ENCODE measurements around the gene ZBTB16. TPM values are rescaled to one million over a fixed set of nuclear protein-coding genes. Genes with fewer than 3 reads are reported as not detected.
A peak's percentile ranks its signal among the peaks of the same experiment; 100 is the strongest.

Gene ZBTB16
- total RNA-seq, 1 donor from 2014 or later = 21.9 TPM

DNA sequence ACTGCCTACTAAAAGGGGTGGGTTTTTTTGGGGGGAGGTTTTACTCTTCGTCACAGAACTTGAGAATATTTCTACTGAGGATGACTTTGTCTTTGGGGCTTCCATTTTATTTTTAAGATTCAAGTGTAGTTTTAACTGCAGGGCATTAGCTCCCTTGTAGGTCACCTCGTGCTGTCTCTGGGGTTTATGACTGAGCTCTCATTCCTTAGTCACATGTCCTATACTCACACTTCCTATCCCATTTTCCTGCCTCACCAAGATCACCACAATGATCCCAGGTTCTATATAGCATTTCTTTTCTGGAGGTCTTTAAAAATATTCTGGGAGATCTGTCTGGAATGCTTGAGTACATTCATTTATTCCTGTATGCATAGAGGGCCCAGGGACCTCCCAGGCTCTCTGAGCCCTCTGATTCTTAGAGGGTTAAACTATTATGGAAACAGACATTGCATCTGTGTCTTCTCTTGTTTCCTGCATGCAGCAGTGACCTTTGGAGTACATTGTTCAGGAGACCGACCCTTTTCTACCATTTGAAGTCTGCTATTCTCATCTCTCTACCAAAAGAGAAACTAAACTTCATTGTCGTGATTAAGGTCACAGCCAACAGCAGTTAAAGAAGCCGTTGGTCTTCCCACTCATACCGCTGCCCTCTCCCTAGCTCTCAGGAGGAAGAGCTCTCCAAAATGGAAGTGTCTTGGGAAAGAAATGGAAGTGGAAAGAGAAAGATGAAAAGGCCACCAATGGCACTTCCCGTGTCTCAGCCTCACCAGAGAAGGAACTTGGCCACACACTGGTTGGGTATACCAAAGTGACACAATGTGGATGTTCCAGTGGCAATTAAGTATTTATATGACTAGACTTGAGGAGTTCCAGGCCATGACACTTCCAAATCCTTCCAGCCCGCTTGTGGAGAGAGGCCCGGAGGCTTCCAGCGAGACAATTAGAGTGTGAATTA is 77.5 kb downstream of the ZBTB16 start:
- no peak for DNase-seq (ENCODE audit: low spot score)
- H3K9me3 Mint-ChIP-seq (ENCODE audit: low read depth) = no peaks in the 10 kb centered on the region
- H3K4me3 Mint-ChIP-seq (ENCODE audit: unreplicated experiment) = no peak overlapping the region
- TF ChIP-seq, protein P1, sequence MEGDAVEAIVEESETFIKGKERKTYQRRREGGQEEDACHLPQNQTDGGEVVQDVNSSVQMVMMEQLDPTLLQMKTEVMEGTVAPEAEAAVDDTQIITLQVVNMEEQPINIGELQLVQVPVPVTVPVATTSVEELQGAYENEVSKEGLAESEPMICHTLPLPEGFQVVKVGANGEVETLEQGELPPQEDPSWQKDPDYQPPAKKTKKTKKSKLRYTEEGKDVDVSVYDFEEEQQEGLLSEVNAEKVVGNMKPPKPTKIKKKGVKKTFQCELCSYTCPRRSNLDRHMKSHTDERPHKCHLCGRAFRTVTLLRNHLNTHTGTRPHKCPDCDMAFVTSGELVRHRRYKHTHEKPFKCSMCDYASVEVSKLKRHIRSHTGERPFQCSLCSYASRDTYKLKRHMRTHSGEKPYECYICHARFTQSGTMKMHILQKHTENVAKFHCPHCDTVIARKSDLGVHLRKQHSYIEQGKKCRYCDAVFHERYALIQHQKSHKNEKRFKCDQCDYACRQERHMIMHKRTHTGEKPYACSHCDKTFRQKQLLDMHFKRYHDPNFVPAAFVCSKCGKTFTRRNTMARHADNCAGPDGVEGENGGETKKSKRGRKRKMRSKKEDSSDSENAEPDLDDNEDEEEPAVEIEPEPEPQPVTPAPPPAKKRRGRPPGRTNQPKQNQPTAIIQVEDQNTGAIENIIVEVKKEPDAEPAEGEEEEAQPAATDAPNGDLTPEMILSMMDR (IDR thresholded peaks at IDR 0.05) = no peak
- H3K27ac Mint-ChIP-seq (ENCODE audit: unreplicated experiment) = peak overlapping the region; percentile 14
- H3K36me3 Mint-ChIP-seq (ENCODE audit: low read depth) = peaks cover 20% of the 10 kb centered on the region
- H3K27me3 Mint-ChIP-seq (ENCODE audit: low read depth) = peaks cover 10% of the 10 kb centered on the region
- peaks cover 69% of the 10 kb centered on the region for H3K4me1 Mint-ChIP-seq (ENCODE audit: low read depth)

DNA sequence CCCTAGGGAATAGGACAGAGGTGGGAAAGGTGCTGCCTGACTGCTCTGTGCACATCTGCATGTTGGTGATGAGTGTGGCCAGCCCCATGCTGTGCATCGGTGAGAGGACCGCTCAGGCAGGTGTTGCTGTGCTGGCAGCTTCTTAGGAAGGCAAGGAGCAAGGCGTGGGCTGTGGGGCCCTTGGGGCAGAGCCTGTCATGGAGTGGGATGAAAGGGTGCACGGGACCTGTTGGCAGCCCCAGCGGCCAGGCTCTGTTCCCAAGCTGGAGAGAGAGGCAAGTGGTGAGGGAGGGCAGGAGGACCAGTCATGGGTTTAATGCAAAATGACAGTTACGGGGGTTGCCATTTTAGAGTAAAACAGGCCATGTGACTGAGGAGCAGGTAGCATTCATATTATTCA is 78.3 kb downstream of the ZBTB16 start:
- TF ChIP-seq, protein P1 (IDR thresholded peaks at IDR 0.05) = no peak
- Mint-ChIP-seq H3K9me3 (ENCODE audit: low read depth) (no peaks in the 10 kb centered on the region), H3K27ac (ENCODE audit: unreplicated experiment) (no peak overlapping the region), H3K27me3 (ENCODE audit: low read depth) (peaks cover 10% of the 10 kb centered on the region), H3K4me1 (ENCODE audit: low read depth) (peaks cover 65% of the 10 kb centered on the region), H3K4me3 (ENCODE audit: unreplicated experiment) (no peak overlapping the region), H3K36me3 (ENCODE audit: low read depth) (peaks cover 20% of the 10 kb centered on the region)
- DNase-seq (ENCODE audit: low spot score) = no peak

DNA sequence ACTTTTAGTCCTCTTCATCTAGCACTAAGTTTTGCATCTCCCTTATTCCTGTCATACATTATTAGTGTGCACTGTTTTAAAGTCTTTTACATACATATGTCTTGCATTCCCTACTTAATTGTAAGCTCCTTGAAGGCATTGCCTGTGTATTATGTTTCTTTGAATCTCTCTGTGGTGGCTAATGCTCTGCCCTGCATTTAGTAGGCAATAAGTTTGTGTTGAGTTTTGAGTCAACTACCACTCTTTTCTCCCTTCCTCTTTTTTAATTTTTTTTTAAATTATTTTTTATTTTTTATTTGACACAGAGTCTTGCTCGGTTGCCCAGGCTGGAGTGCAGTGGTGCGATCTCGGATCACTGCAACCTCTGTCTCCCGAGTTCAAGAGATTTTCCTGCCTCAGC is 78.9 kb downstream of the ZBTB16 start:
- Mint-ChIP-seq H3K27ac (ENCODE audit: unreplicated experiment) (no peak overlapping the region), H3K36me3 (ENCODE audit: low read depth) (peaks cover 20% of the 10 kb centered on the region), H3K9me3 (ENCODE audit: low read depth) (no peaks in the 10 kb centered on the region), H3K4me1 (ENCODE audit: low read depth) (peaks cover 65% of the 10 kb centered on the region), H3K4me3 (ENCODE audit: unreplicated experiment) (no peak overlapping the region), H3K27me3 (ENCODE audit: low read depth) (peaks cover 10% of the 10 kb centered on the region)
- TF ChIP-seq, protein P1 (IDR thresholded peaks at IDR 0.05) = no peak
- DNase-seq (ENCODE audit: low spot score) = no peak

DNA sequence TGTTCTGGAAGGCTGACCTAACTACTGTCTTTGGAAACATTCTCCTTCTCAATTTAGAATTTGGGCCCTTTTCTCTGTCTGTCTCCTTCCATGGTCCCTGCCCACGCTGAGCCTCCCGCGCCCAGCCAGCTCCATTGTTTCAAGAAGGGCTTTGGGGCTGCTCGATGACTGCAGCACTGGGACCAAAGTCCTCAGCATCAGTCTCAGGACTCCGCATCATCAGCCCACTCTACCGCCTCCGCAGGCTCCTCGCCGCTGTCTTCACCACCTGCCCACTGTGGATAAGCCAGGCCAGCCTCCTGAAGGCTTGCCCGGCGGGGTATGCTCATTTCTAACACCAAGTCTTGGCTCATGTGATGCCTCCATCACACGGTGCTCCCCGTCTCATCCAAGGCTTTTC is 81.3 kb downstream of the ZBTB16 start:
- peaks cover 20% of the 10 kb centered on the region for H3K36me3 Mint-ChIP-seq (ENCODE audit: low read depth)
- no peak overlapping the region for H3K4me3 Mint-ChIP-seq (ENCODE audit: unreplicated experiment)
- H3K27me3 Mint-ChIP-seq (ENCODE audit: low read depth) = peaks cover 10% of the 10 kb centered on the region
- no peaks in the 10 kb centered on the region for H3K9me3 Mint-ChIP-seq (ENCODE audit: low read depth)
- H3K4me1 Mint-ChIP-seq (ENCODE audit: low read depth) = peaks cover 63% of the 10 kb centered on the region
- DNase-seq (ENCODE audit: low spot score) = no peak
- TF ChIP-seq, protein P1 (IDR thresholded peaks at IDR 0.05) = no peak
- H3K27ac Mint-ChIP-seq (ENCODE audit: unreplicated experiment) = no peak overlapping the region

DNA sequence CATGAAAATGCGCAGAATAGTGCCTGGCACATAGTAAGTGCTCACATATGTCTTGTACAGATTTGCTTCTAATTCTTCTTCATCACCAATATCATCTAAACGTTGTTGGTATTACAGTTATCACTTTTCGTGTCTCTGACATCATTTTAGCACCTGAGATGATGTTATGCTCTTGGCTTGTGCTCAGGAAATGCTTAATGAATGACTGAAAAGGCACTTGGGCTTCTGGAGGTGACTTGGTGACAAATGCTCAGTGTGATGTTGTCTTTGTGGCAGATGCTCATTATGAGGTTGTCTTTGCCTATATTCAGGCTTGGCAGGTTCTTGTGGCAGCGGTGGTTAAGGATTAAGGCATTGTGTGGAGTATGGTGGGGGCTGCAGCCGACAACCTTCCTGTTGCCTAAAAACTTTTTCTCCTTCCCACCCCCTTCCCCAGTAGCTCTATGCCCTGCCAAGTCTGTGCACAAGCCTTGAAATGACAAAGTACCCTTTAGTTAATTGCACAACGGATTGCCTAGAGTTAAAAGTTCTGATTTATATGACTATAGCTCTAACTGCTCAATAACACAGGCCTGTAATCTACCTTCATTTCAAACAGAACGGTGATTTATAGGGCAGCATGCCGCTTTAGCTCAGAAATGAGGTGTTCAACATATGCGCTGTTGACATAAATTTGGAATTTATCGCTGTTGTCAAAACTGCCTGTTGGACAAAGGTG is 82.5 kb downstream of the ZBTB16 start:
- no peak for DNase-seq (ENCODE audit: low spot score)
- H3K36me3 Mint-ChIP-seq (ENCODE audit: low read depth) = peaks cover 20% of the 10 kb centered on the region
- no peak overlapping the region for H3K27ac Mint-ChIP-seq (ENCODE audit: unreplicated experiment)
- H3K27me3 Mint-ChIP-seq (ENCODE audit: low read depth) = peaks cover 10% of the 10 kb centered on the region
- H3K9me3 Mint-ChIP-seq (ENCODE audit: low read depth) = no peaks in the 10 kb centered on the region
- H3K4me3 Mint-ChIP-seq (ENCODE audit: unreplicated experiment) = no peak overlapping the region
- H3K4me1 Mint-ChIP-seq (ENCODE audit: low read depth) = peaks cover 55% of the 10 kb centered on the region
- TF ChIP-seq, protein P1 (IDR thresholded peaks at IDR 0.05) = no peak
